Spleen (tissue), 11 donors: ENCODE data around the gene KCNK7. TPM values are rescaled to one million over a fixed set of nuclear protein-coding genes. Genes with fewer than 3 reads are reported as not detected.

ENCODE experiments used
- DNase-seq: peaks from one replicate; pipeline ENCODE4 v3.0.0-alpha.2; 2020
- H3K27ac ChIP-seq, 8 donors: fragments of 200-600 bp; sonication (generic) in 7 of 8; 1 replicate in 4 of 8; 2 replicates in 4 of 8; pipeline versions ENCODE4 v1.5.0 to v1.8.0; 2016 to 2021; ENCODE audit warnings: inconsistent platforms in 4 of 8, mild to moderate bottlenecking in 4 of 8, moderate library complexity in 1 of 8
- H3K27me3 ChIP-seq, 7 donors: fragments of 200-600 bp; sonication (generic) in 6 of 7; replicated peaks in 1 of 7; 1 replicate in 4 of 7; 2 replicates in 3 of 7; pipeline versions ENCODE4 v1.5.0 to v1.8.0; 2016 to 2021; ENCODE audit warnings: inconsistent platforms in 3 of 7, mild to moderate bottlenecking in 1 of 7
- H3K36me3 ChIP-seq, 6 donors: fragments of 200-600 bp; sonication (generic) in 5 of 6; 1 replicate in 4 of 6; 2 replicates in 2 of 6; pipeline versions ENCODE4 v1.5.0 to v1.8.0; 2016 to 2021; ENCODE audit warnings: inconsistent platforms in 2 of 6
- H3K4me1 ChIP-seq, 6 donors: fragments of 200-600 bp; sonication (generic) in 5 of 6; 1 replicate in 3 of 6; 2 replicates in 3 of 6; pipeline versions ENCODE4 v1.5.0 to v1.8.0; 2016 to 2021; ENCODE audit warnings: inconsistent platforms in 3 of 6
- H3K4me3 ChIP-seq, 8 donors: fragments of 200-600 bp; sonication (generic) in 7 of 8; 1 replicate in 4 of 8; 2 replicates in 4 of 8; pipeline versions ENCODE4 v1.5.0 to v1.8.0; 2016 to 2021; ENCODE audit warnings: inconsistent platforms in 4 of 8, mild to moderate bottlenecking in 4 of 8, moderate library complexity in 2 of 8
- H3K9me3 ChIP-seq, 8 donors: fragments of 200-600 bp; sonication (generic) in 7 of 8; 1 replicate in 4 of 8; 2 replicates in 4 of 8; pipeline versions ENCODE4 v1.5.0 to v1.8.0; 2016 to 2021; ENCODE audit warnings: inconsistent platforms in 4 of 8
- POLR2A ChIP-seq, 3 donors: fragments of 450-650 bp; IDR thresholded peaks; one replicate each; pipeline ENCODE4 v1.5.1; 2017; ENCODE audit warnings: antibody characterized with exemption in 3 of 3, mild to moderate bottlenecking in 1 of 3
- POLR2AphosphoS5 ChIP-seq, 3 donors: sonication (generic); formaldehyde crosslinking; IDR thresholded peaks; one replicate each; pipeline ENCODE4 v1.5.1; 2017; ENCODE audit warnings: antibody characterized with exemption in 3 of 3
- WGBS, 5 donors: extraction: QIAGEN DNeasy Blood & Tissue Kit in 3 of 5; methylation state at CpG; one replicate each; pipeline versions ENCODE4 v1.1.5 to v1.1.7; 2013 to 2018; 5-methylcytosine and 5-hydroxymethylcytosine counted together
- intact Hi-C: fragments of 100-400 bp; cut with DNase I; formaldehyde crosslinking; loops from one replicate; pipeline ENCODE4 v1.15.0; 2023; ENCODE audit warnings: low total_unique reads
- polyA plus RNA-seq, 3 donors: library from polyadenylated mRNA; stranded (reverse); fragments of 200-250 nt; gene quantifications; one replicate each; pipeline ENCODE4 v1.2.1, GENCODE V29; 2013
- total RNA-seq, 7 donors: library from RNA; depleted of rRNA in 3 of 7; stranded (reverse); fragments of >200 nt in 3 of 7; fragmentation: NEBNext Ultra II Directional in 4 of 7; extraction: Animal tissue kit (Norgen Biotek cat#: 25700) in 4 of 7; gene quantifications; one replicate each; pipeline versions ENCODE4 v1.1.0 to v1.2.1, GENCODE V29; 2016 to 2021
- TF ChIP-seq, protein P1 (sequence below), 11 experiments: fragments of 200-600 bp in 7 of 11; fragments of 450-650 bp in 4 of 11; sonication (generic) in 4 of 11; IDR thresholded peaks in 8 of 11; conservative IDR thresholded peaks in 3 of 11; 1 replicate in 7 of 11; 2 replicates in 4 of 11; pipeline versions ENCODE4 v1.4.0 to v1.8.0; 2016 to 2021; ENCODE audit warnings: antibody characterized with exemption in 11 of 11, inconsistent platforms in 4 of 11, mild to moderate bottlenecking in 1 of 11
- donor health status: healthy with polysubstance abuse.
- donor health status: DM: no; HTN: no; CAD: no; lungs with moderate emphysema.
- donor health status: DM: no; HTN: no; CAD: no.
- donor health status: Bipolar disorder and iron deficiency.
- donor health status: healthy.
- donor health status: DM: no; HTN: no; CAD: no.
- donor health status: DM: yes; HTN: yes; CAD: no.

Gene KCNK7
- total and polyA plus RNA-seq, 10 donors = 0.63 to 6.2 (median 1.8) TPM

- Histone ChIP-seq H3K27ac (no peak overlapping the region), H3K27me3 (no peaks in the 10 kb centered on the region), H3K36me3 (peaks cover 4 to 100% (median 74%) of the 10 kb centered on the region in 6 donors), H3K4me3 (no peak overlapping the region), H3K9me3 (no peaks in the 10 kb centered on the region), H3K4me1 (peaks cover 19 to 62% (median 41%) of the 10 kb centered on the region in 6 donors)
- intact Hi-C loops = loop anchor here (10.0 kb wide), 1 partner anchor 75 kb away; no protein-coding TSS in a partner anchor
- peak in 1 of 3 donors; percentile 47 for TF ChIP-seq POLR2AphosphoS5 (IDR thresholded peaks at IDR 0.05)
- TF ChIP-seq, protein P1, sequence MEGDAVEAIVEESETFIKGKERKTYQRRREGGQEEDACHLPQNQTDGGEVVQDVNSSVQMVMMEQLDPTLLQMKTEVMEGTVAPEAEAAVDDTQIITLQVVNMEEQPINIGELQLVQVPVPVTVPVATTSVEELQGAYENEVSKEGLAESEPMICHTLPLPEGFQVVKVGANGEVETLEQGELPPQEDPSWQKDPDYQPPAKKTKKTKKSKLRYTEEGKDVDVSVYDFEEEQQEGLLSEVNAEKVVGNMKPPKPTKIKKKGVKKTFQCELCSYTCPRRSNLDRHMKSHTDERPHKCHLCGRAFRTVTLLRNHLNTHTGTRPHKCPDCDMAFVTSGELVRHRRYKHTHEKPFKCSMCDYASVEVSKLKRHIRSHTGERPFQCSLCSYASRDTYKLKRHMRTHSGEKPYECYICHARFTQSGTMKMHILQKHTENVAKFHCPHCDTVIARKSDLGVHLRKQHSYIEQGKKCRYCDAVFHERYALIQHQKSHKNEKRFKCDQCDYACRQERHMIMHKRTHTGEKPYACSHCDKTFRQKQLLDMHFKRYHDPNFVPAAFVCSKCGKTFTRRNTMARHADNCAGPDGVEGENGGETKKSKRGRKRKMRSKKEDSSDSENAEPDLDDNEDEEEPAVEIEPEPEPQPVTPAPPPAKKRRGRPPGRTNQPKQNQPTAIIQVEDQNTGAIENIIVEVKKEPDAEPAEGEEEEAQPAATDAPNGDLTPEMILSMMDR (IDR thresholded peaks at IDR 0.05 in 8 of 11, conservative IDR thresholded peaks at IDR 0.05 in 3 of 11) = no peak
- DNase-seq = no peak
- 84 to 93% (median 89%) methylated on average over 10 to 11 of the region's 11 CpGs for WGBS, 5 donors
Observed at GRCh38 chr11:65630215-65630614, 34.6 kb upstream of the KCNK7 start.

DNA sequence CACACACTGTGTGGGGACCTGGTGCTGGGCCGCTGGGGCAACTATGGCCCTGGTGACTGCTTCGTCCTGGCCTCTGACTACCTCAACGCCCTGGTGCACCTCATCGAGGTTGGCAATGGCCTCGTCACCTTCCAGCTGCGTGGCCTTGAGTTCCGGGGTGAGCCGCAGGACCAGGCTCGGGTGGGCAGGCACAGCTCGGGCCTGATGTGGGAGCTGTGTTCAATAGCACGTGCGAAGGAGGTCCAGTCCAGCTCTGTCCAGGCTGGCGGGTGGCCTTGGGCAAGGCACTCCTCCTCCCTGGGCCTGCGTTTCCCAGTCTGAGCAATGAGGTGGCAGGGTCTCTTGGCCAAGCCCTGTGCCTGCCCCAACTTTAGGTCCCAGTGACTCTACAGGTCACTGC, 34.0 kb upstream of the KCNK7 start:
- intact Hi-C loops = loop anchor here (5.0 kb wide), 1 partner anchor 188 kb away; no protein-coding TSS in a partner anchor
- Histone ChIP-seq H3K4me1 (peaks cover 18 to 58% (median 37%) of the 10 kb centered on the region in 6 donors), H3K27ac (no peak overlapping the region), H3K27me3 (no peaks in the 10 kb centered on the region), H3K36me3 (peaks cover 4 to 100% (median 74%) of the 10 kb centered on the region in 6 donors), H3K4me3 (no peak overlapping the region), H3K9me3 (no peaks in the 10 kb centered on the region)
- 88 to 96% (median 94%) methylated on average over 10 to 14 of the region's 14 CpGs for WGBS, 5 donors
- DNase-seq = no peak
- peak in 1 of 3 donors; percentile 32 for TF ChIP-seq POLR2AphosphoS5 (IDR thresholded peaks at IDR 0.05)
- TF ChIP-seq, protein P1 (IDR thresholded peaks at IDR 0.05 in 8 of 11, conservative IDR thresholded peaks at IDR 0.05 in 3 of 11) = no peak

DNA sequence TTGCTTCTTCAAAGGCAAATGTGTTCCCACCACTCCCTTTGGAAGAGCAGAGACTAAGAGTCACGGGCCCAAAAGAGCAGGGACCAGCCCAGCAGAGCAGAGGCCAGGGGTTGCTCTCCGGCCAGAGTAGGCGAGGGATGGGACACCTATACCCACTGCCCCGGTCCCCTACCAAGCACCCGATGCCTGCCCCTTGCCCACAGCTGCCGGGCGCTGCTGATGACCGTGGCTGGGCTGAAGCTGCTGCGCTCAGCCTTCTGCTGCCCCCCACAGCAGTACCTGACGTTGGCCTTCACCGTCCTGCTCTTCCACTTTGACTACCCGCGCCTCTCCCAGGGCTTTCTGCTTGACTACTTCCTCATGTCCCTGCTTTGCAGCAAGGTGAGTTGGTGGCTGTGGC, 31.6 kb upstream of the KCNK7 start:
- peaks cover 4 to 100% (median 91%) of the 10 kb centered on the region in 6 donors for H3K36me3 ChIP-seq
- H3K4me1 ChIP-seq = peaks cover 0 to 34% (median 15%) of the 10 kb centered on the region in 6 donors
- no peak for DNase-seq
- no peaks in the 10 kb centered on the region for H3K9me3 ChIP-seq
- no peak overlapping the region for H3K4me3 ChIP-seq
- H3K27ac ChIP-seq = no peak overlapping the region
- TF ChIP-seq POLR2A (IDR thresholded peaks at IDR 0.05) = no peak
- TF ChIP-seq POLR2AphosphoS5 (IDR thresholded peaks at IDR 0.05) = peak in 1 of 3 donors; percentile 57
- 91 to 97% (median 95%) methylated on average over 13 of the region's 13 CpGs for WGBS, 5 donors
- intact Hi-C loops = loop anchor here (5.0 kb wide), 1 partner anchor 190 kb away; no protein-coding TSS in a partner anchor
- H3K27me3 ChIP-seq = no peaks in the 10 kb centered on the region

DNA sequence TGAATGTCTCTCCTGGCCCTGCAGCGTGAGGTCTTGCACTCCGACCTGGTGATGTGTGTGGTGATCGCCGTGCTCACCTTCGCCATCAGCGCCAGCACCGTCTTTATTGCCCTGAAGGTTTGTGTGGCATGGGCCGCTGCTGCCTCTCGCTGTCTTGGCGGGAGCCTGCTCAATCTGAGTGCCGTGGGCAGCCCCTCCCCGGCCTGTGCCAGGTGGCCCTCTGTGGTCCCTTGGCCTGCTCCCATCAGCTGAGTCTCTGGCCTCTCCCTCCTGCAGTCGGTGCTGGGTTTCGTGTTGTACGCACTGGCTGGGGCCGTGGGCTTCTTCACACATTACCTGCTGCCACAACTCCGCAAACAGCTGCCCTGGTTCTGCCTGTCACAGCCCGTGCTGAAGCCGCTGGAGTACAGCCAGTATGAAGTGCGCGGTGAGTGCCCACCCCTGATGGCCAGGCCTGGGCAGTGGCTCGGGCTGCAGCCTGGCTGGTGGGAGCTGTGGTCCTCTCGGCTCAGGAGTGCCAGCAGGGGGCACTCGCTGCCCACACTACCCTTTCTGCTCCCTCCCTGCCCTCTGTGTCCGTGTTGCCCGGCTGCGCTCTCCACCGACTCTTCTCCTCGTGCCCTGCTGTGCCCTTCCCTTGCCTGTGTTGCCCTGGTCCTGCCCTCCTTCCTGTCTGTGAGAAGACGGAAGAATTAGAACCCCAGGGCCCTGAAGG, 30.2 kb upstream of the KCNK7 start:
- peak; percentile 93 for DNase-seq
- intact Hi-C loops = loop anchor here (5.0 kb wide), 1 partner anchor 192 kb away; no protein-coding TSS in a partner anchor
- WGBS, 5 donors = 64 to 71% (median 65%) methylated on average over 21 to 30 of the region's 30 CpGs

More for the DNA sequence above, 30.2 kb upstream of the KCNK7 start:
- H3K27me3 ChIP-seq = no peaks in the 10 kb centered on the region
- H3K4me3 ChIP-seq = no peak overlapping the region
- TF ChIP-seq POLR2AphosphoS5 (IDR thresholded peaks at IDR 0.05) = peak; percentile 66 to 82 (median 71)
- TF ChIP-seq, protein P1 (IDR thresholded peaks at IDR 0.05 in 8 of 11, conservative IDR thresholded peaks at IDR 0.05 in 3 of 11) = peak; percentile 82 to 92 (median 87)
- no peak for TF ChIP-seq POLR2A (IDR thresholded peaks at IDR 0.05)
- peaks cover 4 to 100% (median 97%) of the 10 kb centered on the region in 6 donors for H3K36me3 ChIP-seq
- H3K27ac ChIP-seq = peak overlapping the region in 3 of 8 donors; percentile 43 to 59 (median 55)
- peaks cover 0 to 29% (median 11%) of the 10 kb centered on the region in 6 donors for H3K4me1 ChIP-seq
- H3K9me3 ChIP-seq = no peaks in the 10 kb centered on the region
